ENCODE data around the gene SLC1A3. TPM values are rescaled to one million over a fixed set of nuclear protein-coding genes. Genes with fewer than 3 reads are reported as not detected.

Gene SLC1A3
- total RNA-seq, 2 experiments from 2014 or later = 0.34 to 0.74 TPM

DNA sequence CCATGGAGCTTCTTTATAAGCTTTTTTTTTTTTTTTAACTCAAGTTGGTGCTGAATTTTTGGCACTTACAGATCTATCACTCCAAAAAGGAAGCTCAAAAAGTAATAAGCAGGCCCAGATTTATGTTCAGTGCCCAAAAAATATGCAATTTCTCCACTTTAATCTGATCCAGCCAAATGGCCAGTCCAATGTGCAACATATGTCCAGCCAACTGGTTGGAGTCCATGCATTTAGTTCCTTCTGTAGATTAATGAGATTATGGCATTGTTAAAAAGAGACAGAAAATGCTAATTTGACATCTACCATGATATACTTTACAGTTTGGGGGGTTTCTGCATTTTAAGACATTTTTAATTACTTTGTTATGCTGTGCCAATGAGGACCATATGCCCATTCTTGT lies 129.5 kb downstream of the SLC1A3 start:
- H3K4me1 Mint-ChIP-seq (ENCODE audit: low read depth) = peaks cover 4% of the 10 kb centered on the region
- ChIA-PET POLR2A (interaction anchor here (0.6 to 1.0 kb wide), 2 partner anchors 23 to 421 kb away, joined by 3 read pairs; no protein-coding TSS in a partner anchor), CTCF (interaction anchor here (1.6 to 1.8 kb wide), 3 partner anchors 18 to 135 kb away, joined by 4 read pairs; no protein-coding TSS in a partner anchor)
- H3K4me3 Mint-ChIP-seq = no peak overlapping the region
- H3K27ac Mint-ChIP-seq = no peak overlapping the region
- peaks cover 7% of the 10 kb centered on the region for H3K27me3 Mint-ChIP-seq
- TF ChIP-seq, protein P1, sequence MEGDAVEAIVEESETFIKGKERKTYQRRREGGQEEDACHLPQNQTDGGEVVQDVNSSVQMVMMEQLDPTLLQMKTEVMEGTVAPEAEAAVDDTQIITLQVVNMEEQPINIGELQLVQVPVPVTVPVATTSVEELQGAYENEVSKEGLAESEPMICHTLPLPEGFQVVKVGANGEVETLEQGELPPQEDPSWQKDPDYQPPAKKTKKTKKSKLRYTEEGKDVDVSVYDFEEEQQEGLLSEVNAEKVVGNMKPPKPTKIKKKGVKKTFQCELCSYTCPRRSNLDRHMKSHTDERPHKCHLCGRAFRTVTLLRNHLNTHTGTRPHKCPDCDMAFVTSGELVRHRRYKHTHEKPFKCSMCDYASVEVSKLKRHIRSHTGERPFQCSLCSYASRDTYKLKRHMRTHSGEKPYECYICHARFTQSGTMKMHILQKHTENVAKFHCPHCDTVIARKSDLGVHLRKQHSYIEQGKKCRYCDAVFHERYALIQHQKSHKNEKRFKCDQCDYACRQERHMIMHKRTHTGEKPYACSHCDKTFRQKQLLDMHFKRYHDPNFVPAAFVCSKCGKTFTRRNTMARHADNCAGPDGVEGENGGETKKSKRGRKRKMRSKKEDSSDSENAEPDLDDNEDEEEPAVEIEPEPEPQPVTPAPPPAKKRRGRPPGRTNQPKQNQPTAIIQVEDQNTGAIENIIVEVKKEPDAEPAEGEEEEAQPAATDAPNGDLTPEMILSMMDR (IDR thresholded peaks at IDR 0.05) = no peak
- DNase-seq (no peak), ATAC-seq (no peak)
- intact Hi-C loops (cut with micrococcal nuclease) = loop anchor here (5.0 kb wide), 2 partner anchors 211 to 271 kb away; no protein-coding TSS in a partner anchor
- H3K9me3 Mint-ChIP-seq = no peaks in the 10 kb centered on the region
- no peaks in the 10 kb centered on the region for H3K36me3 Mint-ChIP-seq (ENCODE audit: low read depth)

Data from activated CD8-positive, alpha-beta T cell treated with anti-CD3 and anti-CD28 coated beads for 36 hours (primary cell).